ENCODE data around the gene NT5C3B. TPM values are rescaled to one million over a fixed set of nuclear protein-coding genes. Genes with fewer than 3 reads are reported as not detected.
"Not testable (repeated sequence)": the region's sequence is repeated elsewhere in the genome, so short reads cannot be mapped to it uniquely, and the experiment has no call there.

Gene NT5C3B
- total RNA-seq, 2 donors from 2014 or later = 62.1 to 69.7 TPM

DNA sequence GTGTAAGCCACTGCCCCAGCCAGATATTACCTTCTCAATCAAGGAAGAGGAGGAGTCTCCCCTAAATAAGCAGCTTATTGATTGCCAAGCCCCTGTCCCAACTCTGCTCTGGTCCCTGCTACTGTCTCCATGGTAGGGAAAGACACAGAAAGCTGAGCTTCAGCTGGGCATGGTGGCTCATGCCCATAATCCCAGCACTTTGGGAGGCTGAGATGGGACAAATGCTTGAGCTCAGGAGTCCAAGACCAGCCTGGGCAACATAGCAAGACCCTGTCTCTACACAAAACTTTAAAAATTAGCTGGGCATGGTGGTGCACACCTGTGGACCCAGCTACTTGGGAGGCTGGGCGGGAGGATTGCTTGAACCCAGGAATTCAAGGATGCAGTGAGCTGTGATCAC is 56.1 kb downstream of the NT5C3B start:
- Histone ChIP-seq H3K9me3 (no peaks in the 10 kb centered on the region), H3K36me3 (peaks cover 5% of the 10 kb centered on the region), H3K27me3 (replicated peaks; ENCODE audit: insufficient read depth) (no peaks in the 10 kb centered on the region), H3K4me3 (no peak overlapping the region), H3K4me1 (ENCODE audit: control insufficient read depth in 1 of 2, low read depth in 2 of 2) (peaks cover 24 to 80% of the 10 kb centered on the region in 2 donors), H3K27ac (no peak overlapping the region)
- DNase-seq (ENCODE audit: low spot score) (no peak), ATAC-seq (ENCODE audit: insufficient number of reproducible peaks, low FRiP score, low read depth) (no peak)
- TF ChIP-seq, protein P1, sequence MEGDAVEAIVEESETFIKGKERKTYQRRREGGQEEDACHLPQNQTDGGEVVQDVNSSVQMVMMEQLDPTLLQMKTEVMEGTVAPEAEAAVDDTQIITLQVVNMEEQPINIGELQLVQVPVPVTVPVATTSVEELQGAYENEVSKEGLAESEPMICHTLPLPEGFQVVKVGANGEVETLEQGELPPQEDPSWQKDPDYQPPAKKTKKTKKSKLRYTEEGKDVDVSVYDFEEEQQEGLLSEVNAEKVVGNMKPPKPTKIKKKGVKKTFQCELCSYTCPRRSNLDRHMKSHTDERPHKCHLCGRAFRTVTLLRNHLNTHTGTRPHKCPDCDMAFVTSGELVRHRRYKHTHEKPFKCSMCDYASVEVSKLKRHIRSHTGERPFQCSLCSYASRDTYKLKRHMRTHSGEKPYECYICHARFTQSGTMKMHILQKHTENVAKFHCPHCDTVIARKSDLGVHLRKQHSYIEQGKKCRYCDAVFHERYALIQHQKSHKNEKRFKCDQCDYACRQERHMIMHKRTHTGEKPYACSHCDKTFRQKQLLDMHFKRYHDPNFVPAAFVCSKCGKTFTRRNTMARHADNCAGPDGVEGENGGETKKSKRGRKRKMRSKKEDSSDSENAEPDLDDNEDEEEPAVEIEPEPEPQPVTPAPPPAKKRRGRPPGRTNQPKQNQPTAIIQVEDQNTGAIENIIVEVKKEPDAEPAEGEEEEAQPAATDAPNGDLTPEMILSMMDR (IDR thresholded peaks at IDR 0.05) = no peak

- H3K9me3 ChIP-seq = no peaks in the 10 kb centered on the region
- H3K4me3 ChIP-seq = no peak overlapping the region
- peaks cover 5% of the 10 kb centered on the region for H3K36me3 ChIP-seq
- no peak for DNase-seq (ENCODE audit: low spot score)
- no peak for ATAC-seq (ENCODE audit: insufficient number of reproducible peaks, low FRiP score, low read depth)
- H3K4me1 ChIP-seq (ENCODE audit: control insufficient read depth in 1 of 2, low read depth in 2 of 2) = peaks cover 13 to 70% of the 10 kb centered on the region in 2 donors
- TF ChIP-seq, protein P1 (IDR thresholded peaks at IDR 0.05) = no peak
- H3K27me3 ChIP-seq (replicated peaks; ENCODE audit: insufficient read depth) = no peaks in the 10 kb centered on the region
- H3K27ac ChIP-seq = peak overlapping the region; percentile 65 to 71
These were observed 58.4 kb downstream of the NT5C3B start for GRCh38 chr17:41777574-41778188.

DNA sequence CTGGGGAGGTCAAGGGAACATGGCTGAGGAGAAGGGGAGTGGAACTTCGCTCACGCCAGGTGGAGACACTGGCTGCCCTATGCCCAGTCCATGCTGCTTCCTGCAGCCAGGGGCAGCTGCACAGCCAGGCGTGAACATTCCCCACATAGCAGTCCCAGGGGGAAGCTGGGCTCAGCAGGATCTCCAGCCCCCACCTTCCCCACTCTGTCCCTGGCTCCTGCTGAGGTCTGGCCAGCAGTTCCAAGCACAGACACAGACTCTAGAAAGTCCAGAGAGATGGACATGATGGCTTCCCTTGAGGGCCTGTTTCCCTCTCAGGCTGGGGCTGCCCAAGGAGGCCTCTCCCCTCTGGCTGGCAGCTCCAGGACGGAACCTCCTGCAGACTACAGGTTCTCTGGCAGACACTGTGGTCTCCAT is 58.9 kb downstream of the NT5C3B start:
- Histone ChIP-seq H3K36me3 (peaks cover 5% of the 10 kb centered on the region), H3K27me3 (replicated peaks; ENCODE audit: insufficient read depth) (no peaks in the 10 kb centered on the region), H3K9me3 (no peaks in the 10 kb centered on the region), H3K27ac (peak overlapping the region; percentile 65 to 71), H3K4me1 (ENCODE audit: control insufficient read depth in 1 of 2, low read depth in 2 of 2) (peaks cover 13 to 70% of the 10 kb centered on the region in 2 donors), H3K4me3 (no peak overlapping the region)
- ATAC-seq (ENCODE audit: insufficient number of reproducible peaks, low FRiP score, low read depth) = no peak
- TF ChIP-seq, protein P1 (IDR thresholded peaks at IDR 0.05) = peak; percentile 41
- no peak for DNase-seq (ENCODE audit: low spot score)

DNA sequence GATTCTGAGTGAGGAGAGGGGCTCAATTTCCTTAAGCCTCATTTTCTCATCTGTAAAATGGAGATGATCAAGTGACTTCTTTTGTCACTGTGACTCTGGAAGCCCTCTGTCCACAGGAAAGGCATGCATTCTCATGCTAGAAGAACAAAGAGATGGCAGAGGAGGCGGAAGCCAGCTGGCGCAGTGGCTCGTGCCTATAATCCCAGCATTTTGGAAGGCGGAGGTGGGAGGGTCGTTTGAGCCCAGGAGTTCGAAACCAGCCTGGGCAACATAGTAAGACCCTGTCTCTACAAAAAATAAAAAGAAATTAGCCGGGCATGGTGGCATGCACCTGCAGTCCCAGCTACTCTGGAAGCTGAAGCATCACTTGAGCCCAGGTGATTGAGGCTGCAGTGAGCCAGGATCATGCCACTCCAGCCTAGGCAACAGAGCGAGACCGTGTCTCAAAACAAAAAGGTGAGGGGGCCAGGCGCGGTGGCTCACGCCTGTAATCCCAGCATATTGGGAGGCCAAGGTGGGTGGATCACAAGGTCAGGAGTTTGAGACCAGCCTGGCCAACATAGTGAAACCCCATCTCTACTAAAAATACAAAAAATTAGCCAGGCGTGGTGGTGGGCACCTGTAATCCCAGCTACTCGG is 59.7 kb downstream of the NT5C3B start:
- H3K27me3 ChIP-seq (replicated peaks; ENCODE audit: insufficient read depth); ATAC-seq (ENCODE audit: insufficient number of reproducible peaks, low FRiP score, low read depth); DNase-seq (ENCODE audit: low spot score); H3K4me3 ChIP-seq; H3K36me3 ChIP-seq; H3K9me3 ChIP-seq: not testable (repeated sequence)
- peak overlapping the region in 1 of 2 donors; percentile 65 for H3K27ac ChIP-seq
- peaks cover 13 to 63% of the 10 kb centered on the region in 2 donors for H3K4me1 ChIP-seq (ENCODE audit: control insufficient read depth in 1 of 2, low read depth in 2 of 2)

- no peak for ATAC-seq (ENCODE audit: insufficient number of reproducible peaks, low FRiP score, low read depth)
- H3K9me3 ChIP-seq = no peaks in the 10 kb centered on the region
- H3K4me1 ChIP-seq (ENCODE audit: control insufficient read depth in 1 of 2, low read depth in 2 of 2) = peaks cover 13 to 56% of the 10 kb centered on the region in 2 donors
- DNase-seq (ENCODE audit: low spot score) = no peak
- H3K4me3 ChIP-seq = no peak overlapping the region
- no peaks in the 10 kb centered on the region for H3K27me3 ChIP-seq (replicated peaks; ENCODE audit: insufficient read depth)
- peaks cover 13% of the 10 kb centered on the region for H3K36me3 ChIP-seq
- H3K27ac ChIP-seq = peak overlapping the region in 1 of 2 donors; percentile 7
- TF ChIP-seq, protein P1 (IDR thresholded peaks at IDR 0.05) = no peak
These were observed 60.4 kb downstream of the NT5C3B start for GRCh38 chr17:41775394-41776226.

Other genes starting within 250 kb of the NT5C3B start
- 10 to 100 TPM in 1 of 2 donors, 1 to 10 TPM in 1; 6.9 to 18.7 TPM for gene KRT14, start 249.3 kb downstream of the NT5C3B start, total RNA-seq
- gene KRT16, start 223.5 kb downstream of the NT5C3B start, total RNA-seq = 10 to 100 TPM in 1 of 2 donors, 1 to 10 TPM in 1; 6.5 to 16.8 TPM
- gene KRT17, start 211.7 kb downstream of the NT5C3B start, total RNA-seq = 10 to 100 TPM; 74.7 to 87.1 TPM
- gene EIF1, start 147.3 kb downstream of the NT5C3B start, total RNA-seq = 100 to 1,000 TPM; 167 to 318 TPM
- gene GAST, start 123.9 kb downstream of the NT5C3B start, total RNA-seq = not detected
- under 1 TPM in 1 of 2 donors, not detected in 1; 0.35 TPM for gene HAP1, start 101.6 kb downstream of the NT5C3B start, total RNA-seq
- gene JUP, start 49.5 kb downstream of the NT5C3B start, total RNA-seq = 10 to 100 TPM; 82.4 to 98.7 TPM
- gene P3H4, start 24.3 kb downstream of the NT5C3B start, total RNA-seq = 10 to 100 TPM; 20.7 to 41.0 TPM
- 100 to 1,000 TPM; 125 to 188 TPM for gene FKBP10, start 23.2 kb downstream of the NT5C3B start, total RNA-seq
- gene KLHL10, start 1.6 kb upstream of the NT5C3B start, total RNA-seq = not detected
- 10 to 100 TPM; 22.6 to 28.6 TPM for gene KLHL11, start 29.2 kb upstream of the NT5C3B start, total RNA-seq
- 10 to 100 TPM; 76.3 to 81.5 TPM for gene ACLY, start 82.7 kb upstream of the NT5C3B start, total RNA-seq
- 1 to 10 TPM; 1.1 to 2.2 TPM for gene ODAD4, start 94.4 kb upstream of the NT5C3B start, total RNA-seq
- 10 to 100 TPM; 32.4 to 56.3 TPM for gene CNP, start 130.6 kb upstream of the NT5C3B start, total RNA-seq
- 10 to 100 TPM; 61.2 to 80.6 TPM for gene DNAJC7, start 181.2 kb upstream of the NT5C3B start, total RNA-seq
- 10 to 100 TPM; 43.8 to 46.2 TPM for gene NKIRAS2, start 183.9 kb upstream of the NT5C3B start, total RNA-seq
- gene C17orf113, start 214.4 kb upstream of the NT5C3B start, total RNA-seq = under 1 TPM; 0.21 to 0.54 TPM